GM18868 (cell line): ENCODE data around the gene OR8D2.

Source experiments
- ATAC-seq: cut with Tn5 transposase; IDR thresholded peaks from one replicate; pipeline ENCODE4 v1.9.1; 2021; ENCODE audit warnings: mild to moderate bottlenecking, moderate library complexity; ENCODE audit not compliant: unreplicated experiment

The OR8D2 gene, protein sequence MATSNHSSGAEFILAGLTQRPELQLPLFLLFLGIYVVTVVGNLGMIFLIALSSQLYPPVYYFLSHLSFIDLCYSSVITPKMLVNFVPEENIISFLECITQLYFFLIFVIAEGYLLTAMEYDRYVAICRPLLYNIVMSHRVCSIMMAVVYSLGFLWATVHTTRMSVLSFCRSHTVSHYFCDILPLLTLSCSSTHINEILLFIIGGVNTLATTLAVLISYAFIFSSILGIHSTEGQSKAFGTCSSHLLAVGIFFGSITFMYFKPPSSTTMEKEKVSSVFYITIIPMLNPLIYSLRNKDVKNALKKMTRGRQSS

DNA sequence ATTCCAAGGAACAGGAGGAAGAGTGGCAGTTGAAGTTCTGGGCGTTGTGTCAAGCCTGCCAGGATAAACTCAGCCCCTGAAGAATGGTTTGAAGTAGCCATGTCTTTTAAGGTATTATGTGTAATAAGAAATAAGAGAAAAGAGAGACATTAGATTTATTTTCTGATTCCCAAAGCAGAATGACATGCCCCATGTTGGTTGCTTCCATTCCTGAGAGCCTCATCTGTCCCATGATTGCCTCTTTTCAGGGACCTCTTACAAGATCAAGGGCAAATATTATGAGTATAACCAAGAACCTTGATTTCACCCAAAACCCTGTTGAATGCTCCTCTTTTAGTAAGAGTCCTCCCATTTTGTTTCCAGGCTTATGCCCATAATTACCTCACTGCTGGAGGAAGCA, at the start of gene OR8D2:
TSS of gene OR8D2 (minus strand) at position 101 of the 400 bp plus-strand sequence. CDS start at position 101, 0 bp downstream.
- ATAC-seq, result no peak

DNA sequence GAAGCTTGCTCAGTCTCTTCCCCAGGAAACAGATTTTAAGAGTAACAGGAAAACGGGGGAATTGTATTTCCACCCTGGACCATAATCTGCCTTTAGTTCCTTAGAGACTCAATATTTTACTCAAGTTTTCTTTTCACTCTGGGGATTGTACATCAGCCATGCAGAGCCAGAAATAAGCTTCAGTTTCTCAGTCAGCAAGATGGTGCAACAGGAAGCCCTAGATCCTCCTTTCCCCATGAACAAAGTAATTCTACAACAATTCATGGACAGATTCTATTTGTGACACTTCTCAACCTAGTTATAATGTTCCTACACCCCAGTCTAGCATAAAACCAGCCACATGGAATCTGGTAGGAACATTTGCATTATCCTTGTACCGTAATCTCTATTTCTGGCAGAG, 39.6 kb upstream of the OR8D2 start:
- ATAC-seq, result no peak

DNA sequence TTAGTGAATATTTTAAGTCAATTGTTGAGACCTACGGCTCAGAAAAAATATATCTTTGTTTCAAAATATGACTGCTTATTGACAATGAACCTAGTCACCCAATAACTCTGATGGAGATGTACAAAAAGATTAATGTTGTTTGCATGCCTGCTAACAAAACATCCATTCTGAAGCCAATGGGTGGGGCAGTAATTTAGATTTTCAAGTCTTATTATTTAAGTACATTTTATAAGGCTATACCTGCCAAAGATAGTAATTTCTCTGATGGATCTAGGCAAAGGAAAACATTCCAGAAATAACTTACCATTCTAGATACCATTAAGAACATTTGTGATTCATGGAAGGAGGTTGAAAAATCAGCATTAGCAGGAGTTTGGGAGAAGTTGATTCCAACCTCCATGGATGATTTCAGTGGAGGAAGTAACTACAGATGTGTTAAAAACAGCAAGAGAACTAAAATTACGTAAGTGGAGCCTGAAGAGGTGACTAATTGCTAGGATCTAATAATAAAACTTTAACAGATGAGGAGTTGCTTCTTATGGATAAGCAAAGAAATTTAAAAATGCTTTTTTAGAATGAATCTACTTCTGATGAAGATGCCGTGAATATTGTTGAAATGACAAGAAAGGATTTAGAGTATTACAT, 26.4 kb upstream of the OR8D2 start:
- ATAC-seq, result no peak

- no peak for ATAC-seq
These were observed 24.3 kb upstream of the OR8D2 start for GRCh38 chr11:124344346-124344745.

- ATAC-seq, result no peak
These were observed 20.1 kb upstream of the OR8D2 start for GRCh38 chr11:124340142-124340447.

- ATAC-seq, result no peak
These were observed 19.6 kb upstream of the OR8D2 start for GRCh38 chr11:124339396-124340141.

DNA sequence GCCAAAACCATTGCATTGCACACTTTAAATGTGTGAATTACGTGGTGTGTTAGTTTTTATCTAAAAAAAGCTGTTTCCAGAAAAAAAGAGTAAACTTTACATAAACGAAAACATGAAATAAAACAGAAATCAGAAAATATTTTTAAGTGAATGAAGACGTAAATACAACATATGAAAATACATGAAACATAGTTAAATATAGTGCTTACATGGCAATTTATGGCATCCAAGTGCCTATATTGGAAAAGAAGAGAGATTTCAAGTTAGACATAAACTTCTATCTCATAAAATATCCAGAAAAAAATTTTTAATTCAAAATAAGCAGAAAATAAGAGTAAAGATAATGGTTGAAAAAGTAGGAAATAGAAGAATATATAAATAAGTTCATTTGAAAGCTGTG, 11.9 kb upstream of the OR8D2 start:
- no peak for ATAC-seq

DNA sequence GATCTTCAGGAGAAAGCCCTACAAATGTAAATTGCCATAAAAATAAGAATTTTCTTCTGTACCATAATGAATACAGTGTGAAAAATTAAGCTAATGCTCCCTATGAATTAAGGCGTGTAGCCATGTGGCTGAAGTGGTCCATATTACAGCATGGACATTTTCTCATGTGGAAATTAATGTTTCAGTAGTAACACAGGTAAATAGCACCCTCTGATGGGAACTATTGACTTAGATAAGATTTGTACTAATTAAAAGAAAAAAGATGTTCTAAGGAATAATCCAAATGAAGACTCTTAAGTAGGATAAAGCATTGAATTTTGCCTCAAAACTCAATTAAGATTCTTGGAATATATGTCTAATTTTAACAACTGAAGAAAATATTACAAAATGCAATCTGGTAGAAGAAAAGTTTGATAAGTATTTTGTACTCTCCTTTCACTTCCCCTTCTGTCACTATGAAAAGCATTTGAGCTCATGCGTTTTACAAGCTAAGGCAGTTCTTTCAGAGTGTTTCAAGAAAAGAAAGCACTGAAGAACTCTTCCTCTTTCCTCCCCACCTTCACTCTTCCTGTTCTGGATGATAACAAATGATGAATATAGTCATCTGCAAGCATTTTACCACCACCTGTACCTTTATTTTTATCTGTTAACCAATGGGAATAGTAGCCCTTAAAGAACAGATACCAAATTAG, 9.9 kb upstream of the OR8D2 start:
- peak; percentile 98 for ATAC-seq

GRCh38 chr11:124327775-124328174, 7.8 kb upstream of the OR8D2 start:
- no peak for ATAC-seq

DNA sequence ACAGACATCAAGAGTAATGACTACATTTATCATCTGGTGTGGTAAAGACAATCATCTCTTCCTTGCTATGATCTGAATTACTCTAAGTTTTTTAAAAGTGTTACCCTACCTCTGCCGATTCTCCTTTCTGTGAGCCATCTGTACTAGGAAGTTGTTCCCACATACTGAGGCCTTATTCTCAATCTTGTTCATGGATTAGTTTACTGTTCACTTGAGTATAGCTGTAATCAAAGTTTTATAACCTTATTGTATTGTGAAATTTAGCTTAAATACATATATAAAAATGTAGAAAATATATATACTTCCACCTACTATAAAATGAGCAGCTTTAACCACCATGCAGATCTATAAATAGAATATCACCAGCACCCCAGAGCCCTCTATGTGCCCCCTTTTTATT, 2.4 kb upstream of the OR8D2 start:
- no peak for ATAC-seq

DNA sequence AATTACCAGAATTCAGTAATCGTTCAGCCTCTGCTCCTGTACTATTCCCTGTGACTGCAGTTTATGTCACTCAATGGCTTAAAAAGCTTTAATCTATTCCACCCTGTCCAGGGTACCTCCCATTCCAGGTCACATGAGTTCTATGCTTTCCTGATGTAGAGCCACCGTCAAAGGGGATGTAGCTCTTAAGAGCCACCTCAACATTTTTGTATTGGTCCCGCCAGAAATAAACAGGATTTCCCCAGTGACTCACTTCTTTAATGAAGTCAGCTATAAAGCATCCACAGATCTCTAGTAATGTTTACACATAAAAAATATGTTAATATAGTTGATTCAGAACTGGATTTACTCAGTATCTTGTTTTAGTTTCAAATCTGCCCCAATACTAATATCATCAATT, 4.9 kb downstream of the OR8D2 start:
- no peak for ATAC-seq

GRCh38 chr11:124313849-124314248, 6.1 kb downstream of the OR8D2 start, which contains the start of gene OR8D1:
TSS of gene OR8D1 (minus strand) at chr11:124313949. CDS start at chr11:124310766, 3,183 bp downstream.
- no peak for ATAC-seq

DNA sequence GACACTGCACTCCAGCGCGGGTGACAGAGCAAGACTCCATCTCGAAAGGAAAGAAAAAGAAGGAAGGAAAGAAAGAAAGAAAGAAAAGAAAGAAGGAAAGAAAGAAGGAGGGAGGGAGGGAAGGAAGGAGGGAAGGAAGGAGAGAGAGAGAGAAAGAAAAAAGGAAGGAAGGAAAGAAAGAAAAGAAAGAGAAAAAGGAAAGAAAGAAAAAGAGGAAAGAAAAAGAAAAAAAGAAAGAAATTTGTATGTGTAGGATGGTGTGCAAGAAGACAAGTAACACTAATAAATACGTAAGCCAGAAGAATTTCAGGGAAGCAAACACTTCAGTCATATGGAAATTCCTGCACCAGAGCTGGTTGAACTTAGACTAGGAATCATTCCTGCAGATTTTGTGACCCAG, 6.9 kb downstream of the OR8D2 start:
- ATAC-seq, result no peak

DNA sequence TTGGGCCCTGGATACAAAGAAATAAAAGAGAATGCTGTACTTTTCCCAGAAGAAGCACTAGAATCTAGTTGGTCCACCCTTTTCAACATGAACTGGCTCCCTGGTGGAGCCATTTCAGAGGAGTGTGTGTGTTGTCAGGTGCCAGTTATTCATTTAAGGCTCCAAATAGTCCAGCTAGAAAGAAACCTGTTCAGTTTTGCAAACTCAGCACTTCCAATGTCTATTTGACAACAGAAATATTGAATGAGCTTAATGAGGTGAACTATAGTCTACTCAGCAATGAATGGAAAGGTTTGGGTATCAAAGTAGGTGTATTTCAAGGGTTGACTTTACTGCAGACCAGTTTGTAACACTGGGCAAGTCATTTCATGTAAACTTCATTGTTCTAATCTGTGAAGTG, 8.3 kb downstream of the OR8D2 start:
- no peak for ATAC-seq

DNA sequence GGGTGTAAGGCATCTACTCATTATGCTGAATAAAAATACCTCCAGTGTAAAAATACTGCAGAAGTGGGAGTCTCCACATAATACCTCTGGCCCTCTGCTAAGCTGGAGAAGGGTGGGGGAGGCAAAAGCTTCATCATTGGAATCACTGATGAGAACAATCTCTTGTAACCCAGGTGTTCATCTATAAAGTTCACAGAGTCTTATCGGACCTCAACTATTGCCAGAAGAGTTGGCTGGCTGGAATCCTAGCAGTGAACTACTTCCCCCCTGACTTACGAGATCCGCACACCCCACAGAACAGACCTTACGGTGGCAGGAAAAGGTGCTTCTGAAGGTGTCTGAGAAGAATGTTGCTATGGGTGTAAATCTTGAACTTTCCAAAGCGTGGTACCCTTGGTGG, 8.7 kb downstream of the OR8D2 start:
- no peak for ATAC-seq

DNA sequence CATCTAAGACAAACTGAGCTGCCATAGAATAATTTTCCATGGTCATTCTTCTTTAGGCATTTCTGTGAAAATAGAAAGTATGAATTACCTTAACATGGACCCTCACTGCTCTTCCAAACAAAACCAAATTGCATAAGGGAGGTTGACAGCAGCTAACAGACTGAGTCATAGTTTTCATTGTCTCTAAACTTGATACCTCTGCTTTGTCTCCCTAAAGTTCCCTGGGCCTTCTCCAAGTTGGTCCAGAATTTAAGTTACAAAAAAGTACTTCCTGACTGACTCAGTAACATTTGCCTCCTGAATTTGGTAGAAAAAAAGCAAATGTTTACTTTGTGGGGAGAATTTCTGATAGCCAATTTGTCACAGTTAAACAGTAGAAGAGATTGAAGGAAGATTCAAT, 9.3 kb downstream of the OR8D2 start:
- no peak for ATAC-seq

- no peak for ATAC-seq
These were observed 12.9 kb downstream of the OR8D2 start for GRCh38 chr11:124307093-124307492.

- ATAC-seq, result no peak
These were observed 17.5 kb downstream of the OR8D2 start for GRCh38 chr11:124302347-124303125.

DNA sequence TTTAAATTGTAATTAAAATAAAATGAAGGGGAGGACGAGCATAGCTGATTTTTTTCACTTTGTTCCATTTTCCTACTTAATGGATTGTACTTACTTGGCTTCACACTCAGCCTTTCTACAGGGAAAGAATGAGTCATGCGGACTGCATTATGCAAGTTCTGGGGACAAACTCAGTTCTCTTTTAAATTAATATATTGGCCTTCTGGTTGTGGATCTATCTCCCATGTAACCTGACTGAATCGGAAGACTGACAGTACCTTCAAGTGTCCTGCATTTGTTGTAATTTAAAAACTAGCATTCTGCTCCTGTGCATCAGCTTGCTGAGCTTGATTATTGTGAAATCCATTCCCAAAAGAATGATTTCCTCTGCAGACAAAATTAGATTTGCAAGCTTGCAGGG, 18.4 kb downstream of the OR8D2 start:
- ATAC-seq, result no peak

DNA sequence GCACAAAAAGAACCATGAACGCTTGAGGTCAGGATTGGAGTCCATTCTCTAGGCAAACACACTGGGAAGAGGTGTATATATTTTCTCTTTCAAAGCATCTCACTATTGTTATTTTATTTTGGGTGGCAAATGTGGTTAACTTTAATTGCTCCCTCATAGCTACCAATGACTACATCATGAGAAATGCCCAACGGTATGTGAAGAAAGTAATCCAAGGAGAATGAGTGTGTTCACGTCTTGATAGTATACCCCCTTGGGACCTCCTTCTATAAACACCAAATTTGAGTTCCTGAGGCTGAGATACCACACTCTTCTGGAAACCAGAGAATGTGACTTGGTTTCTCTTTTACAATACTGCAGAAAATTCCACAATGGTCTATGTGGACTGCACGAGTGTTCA, 22.1 kb downstream of the OR8D2 start:
- ATAC-seq, result no peak

DNA sequence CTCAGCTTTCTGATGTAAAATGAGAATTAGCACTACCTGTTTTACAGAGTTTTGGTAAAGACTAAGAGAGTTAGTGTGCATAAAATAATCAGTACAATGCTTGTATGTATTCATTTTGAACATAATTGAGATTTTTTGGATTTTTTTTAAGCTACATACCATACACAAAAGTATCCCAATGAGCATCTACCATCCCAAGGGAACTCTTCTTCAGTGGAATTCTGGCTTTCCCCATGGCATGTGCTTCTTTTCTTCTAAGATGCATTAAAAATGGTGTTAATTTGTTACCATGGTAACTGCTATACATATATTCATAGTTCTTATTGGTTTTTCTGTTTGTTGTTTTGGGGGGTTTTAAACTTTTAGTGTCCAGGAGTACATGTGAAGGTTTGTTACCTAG, 24.0 kb downstream of the OR8D2 start:
- ATAC-seq, result no peak
